A172 (cell line): ENCODE results near the gene ISLR2. TPM values are rescaled to one million over a fixed set of nuclear protein-coding genes. Genes with fewer than 3 reads are reported as not detected.
"Not testable (repeated sequence)": the region's sequence is repeated elsewhere in the genome, so short reads cannot be mapped to it uniquely, and the experiment has no call there.

Experiments
- DNase-seq: peaks from one replicate; pipeline ENCODE4 v3.0.0-alpha.2; 2015; ENCODE audit warnings: low spot score
- total RNA-seq: library from RNA; depleted of rRNA; stranded (reverse); fragments of >200 nt; shearing (Covaris generic); gene quantifications from 2 replicates; pipeline ENCODE4 v1.2.3, GENCODE V29; 2014

Gene ISLR2
- total RNA-seq, 1 experiment from 2014 or later: not detected

GRCh38 chr15:74157868-74158827 lies 27.8 kb downstream of the ISLR2 start:
- no peak for DNase-seq

- DNase-seq: no peak
These were observed 28.7 kb downstream of the ISLR2 start for GRCh38 chr15:74158855-74159650.

- no peak for DNase-seq
These were observed 29.4 kb downstream of the ISLR2 start for GRCh38 chr15:74159773-74160172.

- not testable (repeated sequence) for DNase-seq
These were observed 30.0 kb downstream of the ISLR2 start for GRCh38 chr15:74160390-74160789.

- not testable (repeated sequence) for DNase-seq
These were observed 31.8 kb downstream of the ISLR2 start for GRCh38 chr15:74162195-74162536.

- DNase-seq: no peak
These were observed 35.1 kb downstream of the ISLR2 start for GRCh38 chr15:74165461-74165860.

GRCh38 chr15:74167891-74168331 lies 37.5 kb downstream of the ISLR2 start:
- DNase-seq: no peak

- no peak for DNase-seq
These were observed 38.3 kb downstream of the ISLR2 start for GRCh38 chr15:74168711-74169126.

- no peak for DNase-seq
These were observed 39.9 kb downstream of the ISLR2 start for GRCh38 chr15:74170071-74170844.

GRCh38 chr15:74170875-74171578 lies 40.6 kb downstream of the ISLR2 start:
- no peak for DNase-seq

GRCh38 chr15:74171965-74172541 lies 41.7 kb downstream of the ISLR2 start:
- no peak for DNase-seq

- no peak for DNase-seq
These were observed 42.5 kb downstream of the ISLR2 start for GRCh38 chr15:74172701-74173379.

GRCh38 chr15:74173380-74174218 lies 43.2 kb downstream of the ISLR2 start, which contains the start of gene ISLR:
Gene ISLR (plus strand): TSS chr15:74173710. CDS start chr15:74174859, 1,149 bp downstream.
- DNase-seq: no peak

- DNase-seq: no peak
These were observed 44.0 kb downstream of the ISLR2 start for GRCh38 chr15:74174219-74174957.

- no peak for DNase-seq
These were observed 44.5 kb downstream of the ISLR2 start for GRCh38 chr15:74174958-74175253.

- no peak for DNase-seq
These were observed 45.1 kb downstream of the ISLR2 start for GRCh38 chr15:74175271-74176191.
